Tibial artery (tissue), 4 donors: ENCODE measurements around the gene MYO5B.
A peak's percentile ranks its signal among the peaks of the same experiment; 100 is the strongest.

Experiments
- DNase-seq, 2 donors: peaks; one replicate each; pipeline ENCODE4 v3.0.0-alpha.2; 2019
- H3K27ac ChIP-seq, 2 donors: fragments of 200-600 bp; sonication (generic) in 1 of 2; 1 replicate in 1 of 2; 2 replicates in 1 of 2; pipeline ENCODE4 v1.5.1; 2018 to 2019; ENCODE audit warnings: mild to moderate bottlenecking in 1 of 2
- H3K27me3 ChIP-seq, 2 donors: fragments of 200-600 bp; sonication (generic) in 1 of 2; one replicate each; pipeline versions ENCODE4 v1.5.1 to v1.6.0; 2016 to 2019
- H3K36me3 ChIP-seq, 3 donors: fragments of 200-600 bp; sonication (generic) in 2 of 3; one replicate each; pipeline ENCODE4 v1.5.1; 2016 to 2019; ENCODE audit warnings: mild to moderate bottlenecking in 2 of 3
- H3K4me1 ChIP-seq, 4 donors: fragments of 200-600 bp; sonication (generic) in 2 of 4; 1 replicate in 3 of 4; 2 replicates in 1 of 4; pipeline ENCODE4 v1.5.1; 2016 to 2019
- H3K4me3 ChIP-seq, 2 donors: fragments of 200-600 bp; sonication (generic) in 1 of 2; 1 replicate in 1 of 2; 2 replicates in 1 of 2; pipeline ENCODE4 v1.5.1; 2018 to 2019; ENCODE audit warnings: mild to moderate bottlenecking in 2 of 2
- H3K9me3 ChIP-seq, 3 donors: fragments of 200-600 bp; sonication (generic) in 1 of 3; one replicate each; pipeline ENCODE4 v1.5.1; 2016 to 2019
- CTCF ChIP-seq, 2 experiments: fragments of 200-600 bp in 1 of 2; fragments of 450-650 bp in 1 of 2; IDR thresholded peaks; one replicate each; pipeline ENCODE4 v1.5.1; 2017 to 2019; ENCODE audit warnings: antibody characterized with exemption in 2 of 2, mild to moderate bottlenecking in 1 of 2, moderate library complexity in 1 of 2
- intact Hi-C: fragments of 100-400 bp; cut with DNase I; formaldehyde crosslinking; loops from one replicate; pipeline ENCODE4 v1.15.0; 2023; ENCODE audit warnings: low total_unique reads

MYO5B gene

GRCh38 chr18:49817947-49818346 is 377.0 kb downstream of the MYO5B start:
- TF ChIP-seq CTCF (IDR thresholded peaks at IDR 0.05) = no peak
- Histone ChIP-seq H3K27me3 (no peaks in the 10 kb centered on the region), H3K36me3 (no peaks in the 10 kb centered on the region), H3K4me1 (peaks cover 0 to 5% (median 1%) of the 10 kb centered on the region in 4 donors), H3K27ac (no peak overlapping the region), H3K4me3 (no peak overlapping the region), H3K9me3 (peaks cover 0 to under 1% (median 0%) of the 10 kb centered on the region in 3 donors)
- intact Hi-C loops = loop anchor here (10.0 kb wide), 3 partner anchors 333 to 557 kb away; partner anchors contain the start of genes C18orf32, CXXC1, MBD1 and SKA1
- DNase-seq = no peak

DNA sequence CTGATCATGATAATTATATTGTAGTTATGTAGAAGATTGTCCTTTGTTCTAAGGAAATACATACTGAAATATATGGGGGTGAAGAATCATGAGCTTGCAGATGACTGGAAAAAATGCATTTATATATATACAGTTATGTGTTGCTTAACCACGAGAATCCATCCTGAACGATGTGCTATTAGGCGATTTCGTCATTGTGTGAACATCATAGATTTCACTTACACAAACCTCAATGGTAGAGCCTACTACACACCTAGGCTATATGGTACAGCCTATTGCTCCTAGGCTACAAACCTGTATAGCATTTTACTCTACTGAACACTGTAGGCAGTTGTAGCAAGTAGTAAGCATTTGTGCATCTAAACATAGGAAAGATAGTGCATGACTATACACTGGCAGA is 379.0 kb downstream of the MYO5B start:
- Histone ChIP-seq H3K9me3 (no peaks in the 10 kb centered on the region), H3K36me3 (no peaks in the 10 kb centered on the region), H3K27ac (no peak overlapping the region), H3K4me1 (peaks cover 0 to 14% (median 5%) of the 10 kb centered on the region in 4 donors), H3K27me3 (no peaks in the 10 kb centered on the region), H3K4me3 (no peak overlapping the region)
- no peak for DNase-seq
- intact Hi-C loops = loop anchor here (10.0 kb wide), 3 partner anchors 331 to 559 kb away; partner anchors contain the start of genes C18orf32, CXXC1, MBD1 and SKA1
- no peak for TF ChIP-seq CTCF (IDR thresholded peaks at IDR 0.05)

- intact Hi-C loops = loop anchor here (10.0 kb wide), 3 partner anchors 329 to 561 kb away; partner anchors contain the start of genes C18orf32, CXXC1, MBD1 and SKA1
- peak; percentile 66 to 86 for DNase-seq
- peaks cover 0 to 14% (median 5%) of the 10 kb centered on the region in 4 donors for H3K4me1 ChIP-seq
Measured at GRCh38 chr18:49814147-49814499, 380.8 kb downstream of the MYO5B start.

DNA sequence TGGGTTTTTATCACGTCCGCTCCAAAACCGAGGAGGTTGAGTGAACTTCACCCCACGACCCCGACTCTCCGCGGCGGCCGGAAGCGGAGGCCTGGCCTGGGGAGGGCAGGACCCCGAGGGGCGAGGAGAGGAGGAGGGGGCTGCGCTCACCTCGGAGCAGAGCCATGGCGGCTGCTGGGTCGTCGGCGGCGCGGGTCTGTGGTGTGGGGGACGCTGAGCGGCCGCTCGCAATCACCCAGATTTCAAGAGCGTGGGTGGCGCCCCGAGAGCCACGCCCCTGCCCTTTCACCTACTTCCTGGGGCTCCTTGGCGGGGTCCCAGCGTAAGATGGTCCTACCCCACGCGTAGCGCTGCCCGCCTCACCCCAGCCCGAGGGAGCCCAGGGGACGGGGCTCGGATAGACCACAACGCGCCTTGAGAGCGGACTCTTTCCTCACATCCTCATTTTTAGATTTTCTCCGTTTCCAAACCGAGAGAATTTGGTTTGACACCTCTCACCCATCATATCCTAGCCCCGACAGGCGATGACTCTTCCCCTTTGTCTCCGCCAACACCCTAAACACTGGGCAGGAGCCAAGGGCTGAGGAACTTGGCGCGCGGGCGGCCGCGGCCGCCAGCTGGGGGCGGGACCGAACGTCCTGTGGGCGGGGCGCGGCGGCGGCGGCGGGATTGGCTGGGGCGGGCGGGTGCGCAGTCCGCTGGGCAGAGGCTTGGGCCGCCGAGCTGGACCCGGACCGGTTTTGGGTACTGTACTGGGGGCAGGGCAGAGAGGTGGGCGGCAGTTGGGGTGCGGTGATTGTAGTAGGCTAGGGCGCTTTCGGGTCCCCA is 381.4 kb downstream of the MYO5B start, which contains the start of gene ACAA2:
ACAA2 (minus strand) TSS at position 215 of the 828 bp plus-strand sequence; CDS start at position 166, 49 bp downstream.
- intact Hi-C loops = loop anchor here (10.0 kb wide), 3 partner anchors 329 to 561 kb away; partner anchors contain the start of genes C18orf32, CXXC1, MBD1 and SKA1
- Histone ChIP-seq H3K9me3 (peaks cover 0 to 4% (median 0%) of the 10 kb centered on the region in 3 donors), H3K36me3 (no peaks in the 10 kb centered on the region), H3K27me3 (no peaks in the 10 kb centered on the region), H3K27ac (peak within 1 kb of the TSS; percentile 93 to 97), H3K4me3 (peak within 1 kb of the TSS; percentile 71 to 76), H3K4me1 (peaks cover 0 to 14% (median 5%) of the 10 kb centered on the region in 4 donors)
- TF ChIP-seq CTCF (IDR thresholded peaks at IDR 0.05) = no peak
- DNase-seq = peak; percentile 78 to 93

More at GRCh38 chr18:49814147-49814499, 380.8 kb downstream of the MYO5B start:
- H3K36me3 ChIP-seq = no peaks in the 10 kb centered on the region
- no peaks in the 10 kb centered on the region for H3K27me3 ChIP-seq
- peak overlapping the region; percentile 71 to 76 for H3K4me3 ChIP-seq
- no peak for TF ChIP-seq CTCF (IDR thresholded peaks at IDR 0.05)
- H3K9me3 ChIP-seq = no peaks in the 10 kb centered on the region
- H3K27ac ChIP-seq = peak overlapping the region; percentile 93 to 97

DNA sequence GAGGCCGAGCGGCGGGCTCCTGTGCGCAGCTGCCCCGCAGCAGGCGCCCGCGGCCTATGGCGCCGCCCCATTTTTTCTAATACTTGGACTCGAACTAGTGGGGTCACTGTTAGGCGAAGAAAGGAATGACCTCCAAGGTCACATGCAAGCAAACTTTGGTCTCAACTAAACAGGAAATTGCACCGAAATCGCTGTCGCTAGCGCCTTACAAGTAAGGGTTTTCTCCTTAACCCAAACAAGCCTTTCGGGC is 382.0 kb downstream of the MYO5B start:
- H3K27me3 ChIP-seq = no peaks in the 10 kb centered on the region
- peaks cover 0 to 14% (median 5%) of the 10 kb centered on the region in 4 donors for H3K4me1 ChIP-seq
- peaks cover 0 to 5% (median 0%) of the 10 kb centered on the region in 3 donors for H3K9me3 ChIP-seq
- H3K36me3 ChIP-seq = no peaks in the 10 kb centered on the region
- peak overlapping the region; percentile 71 to 76 for H3K4me3 ChIP-seq
- intact Hi-C loops = loop anchor here (10.0 kb wide), 3 partner anchors 328 to 562 kb away; partner anchors contain the start of genes C18orf32, CXXC1, MBD1 and SKA1
- H3K27ac ChIP-seq = peak overlapping the region; percentile 93 to 97
- DNase-seq = peak; percentile 28 to 65
- TF ChIP-seq CTCF (IDR thresholded peaks at IDR 0.05) = no peak
